Suppressor macrophage treated with lipopolysaccharide for 4 hours (primary cell): ENCODE measurements around the gene FOSB.

Experiments
- DNase-seq: peaks from one replicate; pipeline ENCODE4 v3.0.0-alpha.2; 2020

Gene FOSB

GRCh38 chr19:45469132-45469944, 1.5 kb downstream of the FOSB start:
- DNase-seq, result peak; percentile 97

DNA sequence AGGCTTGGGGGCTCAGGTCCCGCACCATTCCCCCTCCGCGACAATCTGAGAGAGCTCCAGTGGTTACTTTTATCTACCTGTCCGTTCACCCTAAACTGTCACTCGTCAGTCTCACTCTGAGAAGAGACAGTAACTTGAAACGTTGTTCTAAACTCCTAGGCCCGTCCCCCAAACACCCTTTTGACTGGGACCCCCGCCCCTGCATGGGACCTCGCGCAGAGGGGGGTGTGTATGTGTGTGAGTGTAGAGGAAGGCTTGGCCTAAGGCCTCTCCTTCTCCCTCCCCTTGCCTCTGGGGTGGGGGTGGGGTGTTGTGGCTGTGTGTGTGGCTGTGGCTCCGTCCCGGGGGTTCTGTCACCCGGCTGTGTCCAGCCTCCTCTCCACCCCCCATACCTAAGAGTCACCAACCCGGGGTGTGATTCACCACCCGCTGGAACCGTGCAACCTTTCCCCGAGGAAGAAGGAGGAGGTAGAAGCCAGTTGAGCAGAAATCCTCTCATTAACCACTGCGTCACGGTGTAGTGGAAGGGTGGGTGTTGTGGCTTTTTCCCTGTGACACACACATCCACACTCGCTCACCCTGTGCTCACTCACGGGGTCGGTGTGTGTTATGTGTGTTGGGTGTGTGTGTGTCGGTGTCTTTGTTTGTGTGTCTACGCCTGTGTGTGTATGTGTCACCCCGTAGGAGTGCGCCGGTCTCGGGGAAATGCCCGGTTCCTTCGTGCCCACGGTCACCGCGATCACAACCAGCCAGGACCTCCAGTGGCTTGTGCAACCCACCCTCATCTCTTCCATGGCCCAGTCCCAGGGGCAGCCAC, 2.4 kb downstream of the FOSB start:
- peak; percentile 54 for DNase-seq

DNA sequence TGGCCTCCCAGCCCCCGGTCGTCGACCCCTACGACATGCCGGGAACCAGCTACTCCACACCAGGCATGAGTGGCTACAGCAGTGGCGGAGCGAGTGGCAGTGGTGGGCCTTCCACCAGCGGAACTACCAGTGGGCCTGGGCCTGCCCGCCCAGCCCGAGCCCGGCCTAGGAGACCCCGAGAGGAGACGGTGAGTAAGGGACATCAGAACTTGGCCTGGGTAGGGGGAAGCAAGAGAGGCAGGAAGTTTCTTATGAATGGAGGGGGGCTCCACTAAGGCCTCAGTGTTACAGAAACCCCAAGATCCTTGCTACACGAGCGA, 2.9 kb downstream of the FOSB start:
- no peak for DNase-seq

- no peak for DNase-seq
Observed at GRCh38 chr19:45471111-45471930, 3.5 kb downstream of the FOSB start.

DNA sequence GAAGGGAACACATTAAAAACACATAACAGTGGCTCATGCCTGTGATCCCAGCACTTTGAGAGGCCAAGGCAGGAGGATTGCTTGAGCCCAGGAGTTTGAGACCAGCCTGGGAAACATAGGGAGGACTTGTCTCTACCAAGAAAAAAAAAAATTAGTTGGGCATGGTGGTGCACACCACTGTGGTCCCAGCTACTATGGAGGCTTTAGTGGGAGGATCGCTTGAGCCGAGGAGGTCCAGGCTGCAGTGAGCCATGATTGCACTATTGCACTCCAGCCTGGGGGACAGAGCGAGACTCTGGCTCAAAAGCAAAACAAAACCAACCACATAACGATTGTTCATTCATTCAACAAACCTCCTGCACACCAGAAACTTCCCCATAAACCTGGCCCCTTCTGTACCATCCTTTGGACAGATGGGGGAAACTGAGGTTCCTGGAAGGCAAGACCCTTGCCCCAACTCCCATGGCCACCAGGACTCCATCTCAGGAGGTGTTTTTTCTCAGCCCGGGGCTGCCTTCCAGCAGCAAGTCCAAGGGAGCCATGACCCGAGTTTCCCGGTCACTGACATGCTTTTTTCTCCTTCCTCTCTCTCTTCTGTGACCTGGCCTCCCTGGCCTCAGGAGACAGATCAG, 4.3 kb downstream of the FOSB start:
- DNase-seq, result no peak

- DNase-seq, result no peak
Observed at GRCh38 chr19:45472563-45473366, 5.0 kb downstream of the FOSB start.

GRCh38 chr19:45473367-45473681, 5.5 kb downstream of the FOSB start:
- DNase-seq, result no peak

DNA sequence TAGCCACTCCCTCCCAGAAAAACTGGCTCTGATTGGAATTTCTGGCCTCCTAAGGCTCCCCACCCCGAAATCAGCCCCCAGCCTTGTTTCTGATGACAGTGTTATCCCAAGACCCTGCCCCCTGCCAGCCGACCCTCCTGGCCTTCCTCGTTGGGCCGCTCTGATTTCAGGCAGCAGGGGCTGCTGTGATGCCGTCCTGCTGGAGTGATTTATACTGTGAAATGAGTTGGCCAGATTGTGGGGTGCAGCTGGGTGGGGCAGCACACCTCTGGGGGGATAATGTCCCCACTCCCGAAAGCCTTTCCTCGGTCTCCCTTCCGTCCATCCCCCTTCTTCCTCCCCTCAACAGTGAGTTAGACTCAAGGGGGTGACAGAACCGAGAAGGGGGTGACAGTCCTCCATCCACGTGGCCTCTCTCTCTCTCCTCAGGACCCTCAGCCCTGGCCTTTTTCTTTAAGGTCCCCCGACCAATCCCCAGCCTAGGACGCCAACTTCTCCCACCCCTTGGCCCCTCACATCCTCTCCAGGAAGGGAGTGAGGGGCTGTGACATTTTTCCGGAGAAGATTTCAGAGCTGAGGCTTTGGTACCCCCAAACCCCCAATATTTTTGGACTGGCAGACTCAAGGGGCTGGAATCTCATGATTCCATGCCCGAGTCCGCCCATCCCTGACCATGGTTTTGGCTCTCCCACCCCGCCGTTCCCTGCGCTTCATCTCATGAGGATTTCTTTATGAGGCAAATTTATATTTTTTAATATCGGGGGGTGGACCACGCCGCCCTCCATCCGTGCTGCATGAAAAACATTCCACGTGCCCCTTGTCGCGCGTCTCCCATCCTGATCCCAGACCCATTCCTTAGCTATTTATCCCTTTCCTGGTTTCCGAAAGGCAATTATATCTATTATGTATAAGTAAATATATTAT, 6.1 kb downstream of the FOSB start:
- DNase-seq, result no peak

DNA sequence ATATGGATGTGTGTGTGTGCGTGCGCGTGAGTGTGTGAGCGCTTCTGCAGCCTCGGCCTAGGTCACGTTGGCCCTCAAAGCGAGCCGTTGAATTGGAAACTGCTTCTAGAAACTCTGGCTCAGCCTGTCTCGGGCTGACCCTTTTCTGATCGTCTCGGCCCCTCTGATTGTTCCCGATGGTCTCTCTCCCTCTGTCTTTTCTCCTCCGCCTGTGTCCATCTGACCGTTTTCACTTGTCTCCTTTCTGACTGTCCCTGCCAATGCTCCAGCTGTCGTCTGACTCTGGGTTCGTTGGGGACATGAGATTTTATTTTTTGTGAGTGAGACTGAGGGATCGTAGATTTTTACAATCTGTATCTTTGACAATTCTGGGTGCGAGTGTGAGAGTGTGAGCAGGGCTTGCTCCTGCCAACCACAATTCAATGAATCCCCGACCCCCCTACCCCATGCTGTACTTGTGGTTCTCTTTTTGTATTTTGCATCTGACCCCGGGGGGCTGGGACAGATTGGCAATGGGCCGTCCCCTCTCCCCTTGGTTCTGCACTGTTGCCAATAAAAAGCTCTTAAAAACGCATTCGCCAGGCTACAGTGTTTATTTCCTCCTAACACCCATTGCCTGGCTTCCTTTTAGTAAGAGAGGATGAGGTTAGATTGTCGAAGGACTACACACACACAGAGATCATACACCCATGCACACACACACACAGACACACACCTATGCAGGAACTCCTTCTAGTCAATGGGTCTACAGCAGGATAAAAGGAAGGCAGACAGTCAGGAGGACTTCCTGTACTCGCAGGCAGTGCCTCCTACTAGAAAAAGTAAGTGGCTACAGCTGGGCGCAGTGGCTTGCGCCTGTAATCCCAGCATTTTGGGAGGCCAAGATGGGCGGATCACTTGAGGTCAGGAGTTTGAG, 7.1 kb downstream of the FOSB start:
- DNase-seq, result no peak

DNA sequence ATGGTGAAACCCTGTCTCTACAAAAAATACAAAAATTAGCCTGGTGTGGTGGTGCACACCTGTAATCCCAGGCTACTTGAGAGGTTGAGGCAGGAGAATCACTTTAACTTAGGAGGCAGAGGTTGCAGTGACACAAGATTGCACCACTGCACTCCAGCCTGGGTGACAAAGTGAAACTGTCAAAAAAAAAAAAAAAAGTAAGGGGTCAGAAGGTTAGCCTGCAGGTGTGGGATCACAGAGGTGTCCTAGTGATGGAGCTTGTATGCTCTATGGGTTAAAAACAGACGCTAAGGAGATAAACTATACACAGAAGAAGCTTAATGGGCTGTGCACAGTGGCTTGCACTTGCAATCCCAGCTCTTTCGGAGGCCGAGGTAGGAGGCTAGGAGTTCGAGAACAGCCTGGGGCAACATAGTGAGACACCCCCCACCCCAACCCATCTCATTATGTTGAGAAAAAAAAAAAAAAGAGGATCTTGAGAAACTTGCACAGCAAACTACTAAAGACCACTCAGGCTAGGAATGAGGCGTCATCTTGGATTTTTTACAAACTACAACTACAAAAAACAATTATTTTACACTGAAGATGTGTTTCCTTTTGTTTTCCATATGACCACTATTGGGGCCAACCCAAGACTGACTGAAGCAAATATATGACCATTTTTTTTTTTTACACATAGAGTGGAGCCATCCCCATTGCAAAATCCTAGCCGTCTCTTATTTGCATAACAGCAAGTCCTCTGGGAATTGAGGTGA, 7.9 kb downstream of the FOSB start:
- DNase-seq, result no peak

- DNase-seq, result no peak
Observed at GRCh38 chr19:45476304-45476703, 8.5 kb downstream of the FOSB start.

GRCh38 chr19:45477186-45477585, 9.4 kb downstream of the FOSB start:
- no peak for DNase-seq

GRCh38 chr19:45477713-45478453, 10.1 kb downstream of the FOSB start:
- no peak for DNase-seq

DNA sequence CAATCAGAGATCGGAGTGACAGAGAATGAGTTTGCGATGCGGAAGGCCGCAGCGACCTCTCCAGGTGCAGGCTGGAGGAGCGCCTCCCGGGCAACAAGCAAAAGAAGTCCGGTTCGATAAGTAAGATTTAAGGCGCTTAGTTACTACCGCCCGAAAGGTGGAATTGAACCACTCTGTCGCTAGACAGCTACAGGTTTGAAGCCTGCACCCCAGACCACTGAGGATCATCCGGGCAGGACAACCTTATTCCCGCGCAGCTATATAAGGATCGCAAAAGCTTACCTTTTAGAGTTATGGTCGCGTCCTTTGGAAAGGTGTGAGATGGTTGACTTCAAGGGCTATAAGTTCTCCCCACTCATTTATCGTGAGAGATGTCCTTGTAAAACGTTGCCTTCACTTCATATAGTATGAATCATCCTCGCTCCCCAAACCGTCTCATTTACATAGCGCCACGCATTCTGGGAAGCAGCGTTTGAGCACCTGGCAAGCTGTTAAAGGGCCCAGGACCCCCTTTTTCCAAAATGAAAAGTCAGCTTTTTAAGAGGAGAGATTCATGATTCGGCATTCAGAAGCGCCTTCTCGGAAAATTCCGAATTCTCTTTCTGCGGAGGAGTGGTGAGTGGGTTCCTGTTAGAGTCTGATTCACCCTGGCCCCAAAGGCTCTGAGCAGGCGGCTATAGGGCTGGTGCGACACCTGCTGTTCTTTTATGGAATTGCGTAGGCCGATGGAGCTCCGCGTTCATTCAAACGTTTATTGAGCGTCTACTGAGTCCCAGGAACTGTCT, 10.8 kb downstream of the FOSB start:
- peak; percentile 93 for DNase-seq

GRCh38 chr19:45483033-45483432, 15.2 kb downstream of the FOSB start:
- no peak for DNase-seq

GRCh38 chr19:45484273-45484945, 16.6 kb downstream of the FOSB start:
- DNase-seq, result peak; percentile 56
